K562 (cell line): ENCODE results near the gene ATP8B2. TPM values are rescaled to one million over a fixed set of nuclear protein-coding genes. Genes with fewer than 3 reads are reported as not detected.

Source experiments
- CHD1 ChIP-seq: fragments of 200-600 bp; sonication (generic); IDR thresholded peaks from one replicate; pipeline ENCODE4 v1.6.1; 2012; ENCODE audit warnings: mild to moderate bottlenecking, moderate library complexity, low read length, inconsistent platforms
- E2F3 ChIP-seq: fragments of 250-450 bp; sonication (Bioruptor Pico); IDR thresholded peaks from 2 replicates; pipeline ENCODE4 v1.4.0; 2020; ENCODE audit warnings: mild to moderate bottlenecking
- FOXA3 ChIP-seq, 2 experiments: fragments of 450-650 bp in 1 of 2; sonication (generic) in 1 of 2; formaldehyde crosslinking; IDR thresholded peaks in 1 of 2; conservative IDR thresholded peaks in 1 of 2; 2 replicates each; pipeline versions ENCODE4 v1.4.0 to v1.8.0; 2020 to 2022; ENCODE audit warnings: mild to moderate bottlenecking in 2 of 2, missing genetic modification reagents in 1 of 2
- MAFK ChIP-seq: IDR thresholded peaks from 2 replicates; pipeline ENCODE4 v1.6.1; 2011; ENCODE audit warnings: low read length, improper control_type of control experiment
- MAZ ChIP-seq, 2 experiments: fragments of 450-650 bp in 1 of 2; sonication (generic) in 1 of 2; formaldehyde crosslinking; IDR thresholded peaks in 1 of 2; conservative IDR thresholded peaks in 1 of 2; 2 replicates each; pipeline versions ENCODE4 v1.4.0 to v1.5.0; 2020; ENCODE audit warnings: mild to moderate bottlenecking in 1 of 2, missing genetic modification reagents in 1 of 2
- MCM7 ChIP-seq, 2 experiments: fragments of 450-650 bp; IDR thresholded peaks; 2 replicates each; pipeline ENCODE4 v1.6.1; 2016 to 2018
- RB1 ChIP-seq: fragments of 450-650 bp; IDR thresholded peaks from 2 replicates; pipeline ENCODE4 v1.6.1; 2017; ENCODE audit warnings: low read depth, mild to moderate bottlenecking
- RFX1 ChIP-seq: fragments of 450-650 bp; IDR thresholded peaks from 2 replicates; pipeline ENCODE4 v1.6.1; 2016; ENCODE audit warnings: mild to moderate bottlenecking, moderate library complexity
- RNF2 ChIP-seq: sonication (generic); IDR thresholded peaks from 2 replicates; pipeline ENCODE4 v1.6.1; 2016
- SNIP1 ChIP-seq: fragments of 450-650 bp; IDR thresholded peaks from 2 replicates; pipeline ENCODE4 v1.7.1; 2017; ENCODE audit warnings: low read depth, mild to moderate bottlenecking
- TAL1 ChIP-seq: fragments of 450-650 bp; IDR thresholded peaks from 2 replicates; pipeline ENCODE4 v1.6.1; 2016; ENCODE audit warnings: mild to moderate bottlenecking
- TOE1 ChIP-seq, 2 experiments: fragments of 450-650 bp in 1 of 2; sonication (generic) in 1 of 2; formaldehyde crosslinking in 1 of 2; IDR thresholded peaks; 2 replicates each; pipeline versions ENCODE4 v1.7.1 to v1.8.0; 2016 to 2022; ENCODE audit warnings: borderline replicate concordance in 2 of 2, mild to moderate bottlenecking in 2 of 2, antibody characterized with exemption in 1 of 2, inconsistent platforms in 1 of 2, low read depth in 1 of 2, missing genetic modification reagents in 1 of 2, moderate library complexity in 1 of 2
- ZBTB40 ChIP-seq, 2 experiments: fragments of 450-650 bp in 1 of 2; sonication (generic) in 1 of 2; formaldehyde crosslinking in 1 of 2; IDR thresholded peaks; 2 replicates each; pipeline versions ENCODE4 v1.7.1 to v1.9.0; 2016 to 2022; ENCODE audit warnings: inconsistent platforms in 1 of 2, mild to moderate bottlenecking in 1 of 2, missing genetic modification reagents in 1 of 2
- ZFX ChIP-seq: sonication (generic); formaldehyde crosslinking; IDR thresholded peaks from 2 replicates; pipeline ENCODE4 v1.8.0; 2022; ENCODE audit warnings: mild to moderate bottlenecking, missing genetic modification reagents, moderate library complexity
- ZKSCAN1 ChIP-seq: fragments of 150-350 bp; IDR thresholded peaks from 2 replicates; pipeline ENCODE4 v1.6.1; 2016; ENCODE audit warnings: low read depth, low read length
- ZKSCAN3 ChIP-seq: fragments of 250-450 bp; sonication (Bioruptor Pico); IDR thresholded peaks from 2 replicates; pipeline ENCODE4 v1.4.0; 2020
- ZNF224 ChIP-seq: sonication (generic); formaldehyde crosslinking; IDR thresholded peaks from 2 replicates; pipeline ENCODE4 v1.8.0; 2022; ENCODE audit warnings: mild to moderate bottlenecking, missing genetic modification reagents
- polyA plus RNA-seq, 8 experiments: library from polyadenylated mRNA; depleted of rRNA in 4 of 8; stranded (reverse) in 5 of 8; unstranded in 3 of 8; fragments of >200 nt; fragmentation: Nextera tagmentation in 2 of 8; fragmentation: Illumina TruSeq in 1 of 8; extraction: Ambion mirVana in 2 of 8; extraction: Trizol in 1 of 8; gene quantifications; 2 replicates each; pipeline versions ENCODE4 v1.2.1 to v1.2.3, GENCODE V29; 2011 to 2014; ENCODE audit warnings: inconsistent platforms in 1 of 8, missing spikeins in 1 of 8
- total RNA-seq, 7 experiments: library from RNA; depleted of rRNA in 6 of 7; stranded (reverse); fragments of >200 nt in 6 of 7; fragmentation: Illumina TruSeq in 2 of 7; extraction: Trizol in 2 of 7; gene quantifications; 2 replicates each; pipeline versions ENCODE4 v1.2.1 to v1.2.3, GENCODE V29; 2011 to 2021; ENCODE audit warnings: low replicate concordance in 1 of 7
- TF ChIP-seq, protein P1 (sequence below): sonication (generic); IDR thresholded peaks from 2 replicates; pipeline ENCODE4 v1.6.1; 2016

ATP8B2 gene
- total and polyA plus RNA-seq, 9 of the 15 experiments (the other 6 are each of a cell fraction or from before 2014, with no cell fraction given): 0.27 to 33.2 (median 18.4) TPM

- TF ChIP-seq, protein P1, sequence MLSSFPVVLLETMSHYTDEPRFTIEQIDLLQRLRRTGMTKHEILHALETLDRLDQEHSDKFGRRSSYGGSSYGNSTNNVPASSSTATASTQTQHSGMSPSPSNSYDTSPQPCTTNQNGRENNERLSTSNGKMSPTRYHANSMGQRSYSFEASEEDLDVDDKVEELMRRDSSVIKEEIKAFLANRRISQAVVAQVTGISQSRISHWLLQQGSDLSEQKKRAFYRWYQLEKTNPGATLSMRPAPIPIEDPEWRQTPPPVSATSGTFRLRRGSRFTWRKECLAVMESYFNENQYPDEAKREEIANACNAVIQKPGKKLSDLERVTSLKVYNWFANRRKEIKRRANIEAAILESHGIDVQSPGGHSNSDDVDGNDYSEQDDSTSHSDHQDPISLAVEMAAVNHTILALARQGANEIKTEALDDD: peak; percentile 60; the same call in 1 of the 2 replicates
- TF ChIP-seq MAFK (0 out of 2 replicates have a peak, but pooled peaks have one; percentile 12), ZFX (CRISPR knock-in tag) (peak; percentile 70), SNIP1 (no peak), RB1 (peak; percentile 56; the same call in 1 of the 2 replicates), ZBTB40 (IDR thresholded peaks at IDR 0.05) (0 out of 2 replicates have a peak, but pooled peaks have one; percentile 28), ZBTB40 (CRISPR knock-in tag; IDR thresholded peaks at IDR 0.05) (no peak), ZKSCAN1 (peak; percentile 69; the same call in 1 of the 2 replicates), TOE1 (IDR thresholded peaks at IDR 0.05; ENCODE audit: borderline replicate concordance) (no peak; the same call in 1 of the 2 replicates), TOE1 (CRISPR knock-in tag; IDR thresholded peaks at IDR 0.05; ENCODE audit: borderline replicate concordance, low read depth) (0 out of 2 replicates have a peak, but pooled peaks have one; percentile 58), RNF2 (peak; percentile 77), ZNF224 (CRISPR knock-in tag) (no peak), MAZ (CRISPR knock-in tag; conservative IDR thresholded peaks at IDR 0.05 in 1 of 2, IDR thresholded peaks at IDR 0.05 in 1 of 2) (peak in 1 of 2 experiments; percentile 24; a peak in 2 of 4 replicates), MCM7 (IDR thresholded peaks at IDR 0.05) (no peak), RFX1 (peak; percentile 79), TAL1 (peak; percentile 61), E2F3 (0 out of 2 replicates have a peak, but pooled peaks have one; percentile 24), FOXA3 (CRISPR knock-in tag; conservative IDR thresholded peaks at IDR 0.05 in 1 of 2, IDR thresholded peaks at IDR 0.05 in 1 of 2) (no peak), CHD1 (no peak), ZKSCAN3 (no peak)
Observed at GRCh38 chr1:154320882-154321608, 4.3 kb upstream of the ATP8B2 start, which contains the start of gene AQP10 (continued).
